Non-pigmented ciliary epithelial cell (primary cell): ENCODE results near the gene GMPS.
"Not testable (repeated sequence)": the region's sequence is repeated elsewhere in the genome, so short reads cannot be mapped to it uniquely, and the experiment has no call there.

Source experiments
- DNase-seq: peaks from one replicate; pipeline ENCODE4 v3.0.0-alpha.2; 2010; ENCODE audit warnings: low read depth

The GMPS gene

GRCh38 chr3:155872904-155873646, 2.6 kb downstream of the GMPS start:
- DNase-seq = no peak

GRCh38 chr3:155876037-155876436, 5.6 kb downstream of the GMPS start:
- no peak for DNase-seq

- DNase-seq = no peak
Measured at GRCh38 chr3:155876503-155876902, 6.1 kb downstream of the GMPS start.

- no peak for DNase-seq
Measured at GRCh38 chr3:155880286-155880685, 9.8 kb downstream of the GMPS start.

- no peak for DNase-seq
Measured at GRCh38 chr3:155884292-155884691, 13.8 kb downstream of the GMPS start.

- no peak for DNase-seq
Measured at GRCh38 chr3:155885292-155885691, 14.8 kb downstream of the GMPS start.

- DNase-seq = not testable (repeated sequence)
Measured at GRCh38 chr3:155886348-155886747, 15.9 kb downstream of the GMPS start.

- no peak for DNase-seq
Measured at GRCh38 chr3:155886915-155887314, 16.5 kb downstream of the GMPS start.

GRCh38 chr3:155889212-155889611, 18.8 kb downstream of the GMPS start:
- DNase-seq = no peak

GRCh38 chr3:155889952-155890351, 19.5 kb downstream of the GMPS start:
- no peak for DNase-seq

GRCh38 chr3:155890671-155891190, 20.3 kb downstream of the GMPS start:
- no peak for DNase-seq

- no peak for DNase-seq
Measured at GRCh38 chr3:155891321-155891720, 20.9 kb downstream of the GMPS start.

GRCh38 chr3:155895379-155895900, 25.0 kb downstream of the GMPS start:
- DNase-seq = no peak

- DNase-seq = no peak
Measured at GRCh38 chr3:155906900-155907299, 36.5 kb downstream of the GMPS start.

- DNase-seq = no peak
Measured at GRCh38 chr3:155908086-155908485, 37.6 kb downstream of the GMPS start.

- DNase-seq = no peak
Measured at GRCh38 chr3:155908605-155909004, 38.2 kb downstream of the GMPS start.

- no peak for DNase-seq
Measured at GRCh38 chr3:155912090-155912489, 41.6 kb downstream of the GMPS start.

GRCh38 chr3:155912579-155913190, 42.2 kb downstream of the GMPS start:
- no peak for DNase-seq

GRCh38 chr3:155917781-155918180, 47.3 kb downstream of the GMPS start:
- no peak for DNase-seq

- no peak for DNase-seq
Measured at GRCh38 chr3:155919728-155920127, 49.3 kb downstream of the GMPS start.

GRCh38 chr3:155921486-155921885, 51.0 kb downstream of the GMPS start:
- no peak for DNase-seq

- no peak for DNase-seq
Measured at GRCh38 chr3:155934230-155934629, 63.8 kb downstream of the GMPS start.

GRCh38 chr3:155938409-155938808, 68.0 kb downstream of the GMPS start:
- DNase-seq = no peak
